ENCODE data around the gene KIF12.
"Not testable (repeated sequence)": the region's sequence is repeated elsewhere in the genome, so short reads cannot be mapped to it uniquely, and the experiment has no call there.

Gene KIF12

GRCh38 chr9:114048533-114049415, 50.3 kb downstream of the KIF12 start:
- no peak for DNase-seq (ENCODE audit: low read depth in 2 of 3, low spot score in 1 of 3)

GRCh38 chr9:114047717-114048116, 51.4 kb downstream of the KIF12 start:
- DNase-seq (ENCODE audit: low read depth in 2 of 3, low spot score in 1 of 3) = no peak

GRCh38 chr9:114046875-114047274, 52.2 kb downstream of the KIF12 start:
- DNase-seq (ENCODE audit: low read depth in 2 of 3, low spot score in 1 of 3) = no peak

GRCh38 chr9:114046237-114046755, 52.8 kb downstream of the KIF12 start:
- DNase-seq (ENCODE audit: low read depth in 2 of 3, low spot score in 1 of 3) = no peak

GRCh38 chr9:114043660-114044059, 55.4 kb downstream of the KIF12 start:
- not testable (repeated sequence) for DNase-seq (ENCODE audit: low read depth in 2 of 3, low spot score in 1 of 3)

All from stimulated activated CD4-positive, alpha-beta T cell treated with anti-CD3 and anti-CD28 coated beads, Interleukin-12 subunit alpha, Interleukin-12 subunit beta, amount 100 ng/mL, for 48 hours (primary cell).